Cardiac muscle cell (in vitro differentiated cells and primary cell): ENCODE measurements around the gene JOSD1. TPM values are rescaled to one million over a fixed set of nuclear protein-coding genes. Genes with fewer than 3 reads are reported as not detected.

ENCODE experiments used
- DNase-seq, 2 donors: peaks; one replicate each; pipeline versions ENCODE4 v3.0.0 to v3.0.0-alpha.2; 2010 to 2017; ENCODE audit warnings: low read depth in 1 of 2, low spot score in 1 of 2
- H3K27ac ChIP-seq: fragments of 200-600 bp; sonication (generic); 2 replicates; pipeline ENCODE4 v1.5.1; 2016
- H3K27me3 ChIP-seq: fragments of 200-600 bp; sonication (generic); 2 replicates; pipeline ENCODE4 v1.6.0; 2016; ENCODE audit warnings: control low read depth
- H3K36me3 ChIP-seq: fragments of 200-600 bp; sonication (generic); 2 replicates; pipeline ENCODE4 v1.5.1; 2016; ENCODE audit warnings: control low read depth
- H3K4me1 ChIP-seq: fragments of 200-600 bp; sonication (generic); 2 replicates; pipeline ENCODE4 v1.8.1; 2017; ENCODE audit warnings: low read depth, mild to moderate bottlenecking, mixed run types
- H3K4me3 ChIP-seq: fragments of 200-600 bp; sonication (generic); 2 replicates; pipeline ENCODE4 v1.5.1; 2016; ENCODE audit warnings: mild to moderate bottlenecking
- H3K9me3 ChIP-seq: fragments of 200-600 bp; sonication (generic); 2 replicates; pipeline ENCODE4 v1.5.1; 2017; ENCODE audit warnings: low read depth, mild to moderate bottlenecking, control low read depth
- CTCF ChIP-seq: IDR thresholded peaks from 2 replicates; pipeline ENCODE4 v1.5.1; 2012; ENCODE audit warnings: low read depth, mild to moderate bottlenecking, low read length
- polyA plus RNA-seq: library from polyadenylated mRNA; unstranded; fragments of >200 nt; fragmentation: Nextera tagmentation; extraction: Ambion mirVana; gene quantifications from 2 replicates; pipeline ENCODE4 v1.2.1, GENCODE V29; 2016
- total RNA-seq: library from RNA; depleted of rRNA; stranded (reverse); fragments of >200 nt; gene quantifications from 2 replicates; pipeline ENCODE4 v1.2.3, GENCODE V29; 2016

JOSD1 gene
- total and polyA plus RNA-seq, 2 experiments from 2014 or later, result 4.4 to 41.0 TPM

- Histone ChIP-seq H3K27me3 (no peaks in the 10 kb centered on the region), H3K9me3 (no peaks in the 10 kb centered on the region), H3K27ac (no peak overlapping the region), H3K4me3 (no peak overlapping the region), H3K36me3 (peaks cover 46% of the 10 kb centered on the region), H3K4me1 (no peaks in the 10 kb centered on the region)
- no peak for DNase-seq
- TF ChIP-seq CTCF, result no peak
Measured at GRCh38 chr22:38739300-38740055, 38.7 kb upstream of the JOSD1 start.

GRCh38 chr22:38738475-38739070 lies 37.8 kb upstream of the JOSD1 start:
- Histone ChIP-seq H3K27ac (no peak overlapping the region), H3K9me3 (no peaks in the 10 kb centered on the region), H3K27me3 (no peaks in the 10 kb centered on the region), H3K4me3 (no peak overlapping the region), H3K36me3 (peaks cover 42% of the 10 kb centered on the region), H3K4me1 (no peaks in the 10 kb centered on the region)
- DNase-seq, result no peak
- no peak for TF ChIP-seq CTCF

- Histone ChIP-seq H3K27me3 (no peaks in the 10 kb centered on the region), H3K27ac (no peak overlapping the region), H3K4me3 (no peak overlapping the region), H3K9me3 (no peaks in the 10 kb centered on the region), H3K4me1 (no peaks in the 10 kb centered on the region), H3K36me3 (peaks cover 42% of the 10 kb centered on the region)
- no peak for DNase-seq
- TF ChIP-seq CTCF, result no peak
Measured at GRCh38 chr22:38737302-38738060, 36.7 kb upstream of the JOSD1 start.

- TF ChIP-seq CTCF, result no peak
- Histone ChIP-seq H3K36me3 (peaks cover 32% of the 10 kb centered on the region), H3K27ac (no peak overlapping the region), H3K4me1 (no peaks in the 10 kb centered on the region), H3K27me3 (no peaks in the 10 kb centered on the region), H3K4me3 (no peak overlapping the region), H3K9me3 (no peaks in the 10 kb centered on the region)
- DNase-seq, result no peak
Measured at GRCh38 chr22:38736257-38736570, 35.5 kb upstream of the JOSD1 start.

GRCh38 chr22:38735465-38736256 lies 34.9 kb upstream of the JOSD1 start:
- peak overlapping the region; percentile 51 for H3K27ac ChIP-seq
- H3K9me3 ChIP-seq, result no peaks in the 10 kb centered on the region
- no peaks in the 10 kb centered on the region for H3K27me3 ChIP-seq
- no peak for TF ChIP-seq CTCF
- H3K4me1 ChIP-seq, result no peaks in the 10 kb centered on the region
- H3K36me3 ChIP-seq, result peaks cover 27% of the 10 kb centered on the region
- H3K4me3 ChIP-seq, result no peak overlapping the region
- no peak for DNase-seq
